Activated gamma-delta T cell (primary cell): ENCODE data around the gene OXSR1.
"Not testable (repeated sequence)": the region's sequence is repeated elsewhere in the genome, so short reads cannot be mapped to it uniquely, and the experiment has no call there.

ENCODE experiments used
- DNase-seq: peaks from one replicate; lab custom pipeline; 2025; lab: John Stamatoyannopoulos, UW

OXSR1 gene

GRCh38 chr3:38268087-38268486 is 102.8 kb downstream of the OXSR1 start:
- no peak for DNase-seq

GRCh38 chr3:38268522-38268921 is 103.2 kb downstream of the OXSR1 start:
- DNase-seq = no peak

GRCh38 chr3:38270606-38271005 is 105.3 kb downstream of the OXSR1 start:
- no peak for DNase-seq

- no peak for DNase-seq
Observed at GRCh38 chr3:38271553-38271952, 106.2 kb downstream of the OXSR1 start.

- no peak for DNase-seq
Observed at GRCh38 chr3:38274864-38275649, 109.7 kb downstream of the OXSR1 start.

GRCh38 chr3:38275658-38276057 is 110.3 kb downstream of the OXSR1 start:
- DNase-seq = no peak

GRCh38 chr3:38276081-38276916 is 111.0 kb downstream of the OXSR1 start:
- DNase-seq = no peak

GRCh38 chr3:38276917-38277630 is 111.7 kb downstream of the OXSR1 start:
- DNase-seq = no peak

- DNase-seq = no peak
Observed at GRCh38 chr3:38278841-38279240, 113.5 kb downstream of the OXSR1 start.

GRCh38 chr3:38281895-38282686 is 116.8 kb downstream of the OXSR1 start, which contains the start of gene SLC22A14:
Gene SLC22A14, plus strand, starts transcription at chr3:38282294. Its CDS starts 23,733 bp downstream, at chr3:38306027.
- DNase-seq = no peak

GRCh38 chr3:38283810-38284755 is 118.7 kb downstream of the OXSR1 start:
- no peak for DNase-seq

- no peak for DNase-seq
Observed at GRCh38 chr3:38284756-38285150, 119.4 kb downstream of the OXSR1 start.

GRCh38 chr3:38289286-38290217 is 124.2 kb downstream of the OXSR1 start:
- DNase-seq = not testable (repeated sequence)

GRCh38 chr3:38297053-38297452 is 131.7 kb downstream of the OXSR1 start:
- DNase-seq = not testable (repeated sequence)

GRCh38 chr3:38297537-38297936 is 132.2 kb downstream of the OXSR1 start:
- DNase-seq = no peak

GRCh38 chr3:38297947-38298711 is 132.8 kb downstream of the OXSR1 start:
- DNase-seq = no peak
